Stimulated activated CD4-positive, alpha-beta T cell treated with anti-CD3 and anti-CD28 coated beads, TNF-alpha, amount 100 ng/mL, for 24 hours (primary cell): ENCODE measurements around the gene RNF224.
A peak's percentile ranks its signal among the peaks of the same experiment; 100 is the strongest.

Experiments
- DNase-seq, 3 experiments: peaks; one replicate each; pipeline ENCODE4 v3.0.0-alpha.2; 2020; ENCODE audit warnings: low read depth in 3 of 3

The RNF224 gene

GRCh38 chr9:137214620-137215019, 12.7 kb upstream of the RNF224 start:
- DNase-seq = no peak

- no peak for DNase-seq
These were observed 11.9 kb upstream of the RNF224 start for GRCh38 chr9:137215196-137215986.

GRCh38 chr9:137216188-137216965, 10.9 kb upstream of the RNF224 start:
- no peak for DNase-seq

GRCh38 chr9:137217276-137218211, 9.8 kb upstream of the RNF224 start:
- no peak for DNase-seq

- DNase-seq = no peak
These were observed 9.0 kb upstream of the RNF224 start for GRCh38 chr9:137218212-137218753.

- DNase-seq = no peak
These were observed 8.5 kb upstream of the RNF224 start for GRCh38 chr9:137218754-137219271.

- no peak for DNase-seq
These were observed 7.5 kb upstream of the RNF224 start for GRCh38 chr9:137219757-137220316.

GRCh38 chr9:137220317-137221094, 6.8 kb upstream of the RNF224 start:
- DNase-seq = no peak

GRCh38 chr9:137221095-137221505, 6.2 kb upstream of the RNF224 start:
- no peak for DNase-seq

GRCh38 chr9:137221506-137222111, 5.7 kb upstream of the RNF224 start:
- DNase-seq = peak in 1 of 3 experiments; percentile 22

GRCh38 chr9:137222190-137223077, 4.9 kb upstream of the RNF224 start, which contains the start of gene RNF208:
Gene RNF208, minus strand, starts transcription at chr9:137222240. Its CDS starts 1,028 bp downstream, at chr9:137221212.
- DNase-seq = peak in 1 of 3 experiments; percentile 21

GRCh38 chr9:137223078-137223970, 4.0 kb upstream of the RNF224 start:
- peak; percentile 97 to 98 (median 97) for DNase-seq

- peak in 1 of 3 experiments; percentile 20 for DNase-seq
These were observed 2.2 kb upstream of the RNF224 start, which contains the start of gene CYSRT1 for GRCh38 chr9:137224830-137225694. Gene CYSRT1, plus strand, starts transcription at chr9:137225174. Its CDS starts 448 bp downstream, at chr9:137225622.

- DNase-seq = no peak
These were observed 1.5 kb upstream of the RNF224 start for GRCh38 chr9:137225699-137226331.

- DNase-seq = no peak
These were observed 806 bp upstream of the RNF224 start for GRCh38 chr9:137226338-137227053.
